Measurements from ENCODE around the gene EDRF1.

- no peak for TF ChIP-seq CTCF (IDR thresholded peaks at IDR 0.05)
- no peak for TF ChIP-seq EP300 (IDR thresholded peaks at IDR 0.05)
- no peak for TF ChIP-seq POLR2A (IDR thresholded peaks at IDR 0.05)
- TF ChIP-seq POLR2AphosphoS5 (IDR thresholded peaks at IDR 0.05) = no peak
Measured at GRCh38 chr10:125756196-125756595, 36.7 kb downstream of the EDRF1 start.

Data from upper lobe of left lung (tissue), 4 donors.